Measurements from ENCODE around the gene TMEM59L.

Gene TMEM59L

DNA sequence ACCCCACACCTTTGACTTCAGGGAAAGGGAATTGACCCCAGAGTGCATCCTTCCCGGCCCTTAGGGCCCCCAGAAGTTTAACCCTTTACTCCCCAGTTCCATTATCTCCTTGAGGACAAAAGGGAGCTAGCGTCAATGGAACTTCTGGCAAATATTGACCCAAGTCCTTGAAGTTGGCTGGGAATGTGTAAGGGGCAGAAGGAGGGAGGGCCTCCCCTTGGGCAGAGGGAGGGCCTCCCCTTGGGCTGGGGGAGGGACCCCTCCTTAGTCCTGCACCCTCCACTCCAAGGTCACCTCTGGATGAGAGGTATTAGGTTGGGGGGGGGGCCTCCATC is 3.0 kb upstream of the TMEM59L start:
- no peak for DNase-seq

DNA sequence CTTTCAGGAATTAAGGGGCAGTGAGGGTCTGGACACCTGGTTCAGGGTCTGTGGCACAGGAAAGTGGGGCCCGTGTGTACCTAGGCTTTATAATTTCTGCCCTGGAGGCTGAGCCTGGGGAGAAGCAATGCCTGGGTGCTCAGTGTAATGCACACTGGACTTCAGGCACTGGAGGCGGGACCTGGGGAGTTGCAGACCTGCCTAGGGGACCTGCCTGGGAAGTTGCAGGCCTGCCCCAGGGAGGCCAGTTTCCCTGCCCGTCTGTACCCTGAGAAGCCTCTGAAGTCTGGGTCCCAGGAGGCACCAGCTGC is 2.5 kb upstream of the TMEM59L start:
- DNase-seq, result no peak

DNA sequence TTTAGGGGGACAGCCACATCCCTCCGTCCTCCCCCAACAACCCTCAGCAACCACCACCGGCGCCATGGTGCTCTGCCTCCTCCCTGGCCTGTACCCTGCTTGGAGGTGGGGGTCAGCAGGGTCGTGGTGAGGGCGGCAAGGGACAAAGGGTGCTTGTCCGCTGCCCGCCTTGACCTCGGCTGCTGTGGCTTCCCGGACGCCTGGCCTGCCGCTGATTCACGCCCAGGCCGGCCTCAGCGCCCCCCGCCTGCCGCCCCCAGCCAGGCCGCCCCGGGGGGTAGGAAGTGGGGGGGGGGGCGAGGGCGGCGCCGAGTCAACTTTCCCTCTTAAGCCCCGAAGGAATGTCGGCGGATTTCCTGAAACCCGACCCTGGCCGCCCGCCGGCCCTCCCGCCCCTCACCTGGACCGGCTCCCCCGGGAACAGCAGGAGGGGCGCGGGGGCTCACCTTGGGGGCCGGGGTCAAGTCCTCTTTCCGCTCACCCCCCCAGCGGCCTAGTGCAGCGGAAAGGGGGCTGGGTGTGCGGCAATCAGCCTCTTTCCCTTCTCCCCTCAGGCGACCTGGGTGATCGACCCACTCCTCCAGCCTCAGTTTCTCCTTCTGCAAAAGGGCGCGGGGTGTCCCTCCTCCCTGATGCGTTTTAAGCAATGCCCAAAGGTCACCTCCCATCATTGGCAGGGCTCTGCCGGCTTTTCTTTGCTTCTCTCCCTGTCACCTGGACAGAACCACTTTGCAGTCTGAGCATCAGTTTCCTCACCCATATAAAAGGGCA is 1.9 kb upstream of the TMEM59L start:
- DNase-seq, result no peak

DNA sequence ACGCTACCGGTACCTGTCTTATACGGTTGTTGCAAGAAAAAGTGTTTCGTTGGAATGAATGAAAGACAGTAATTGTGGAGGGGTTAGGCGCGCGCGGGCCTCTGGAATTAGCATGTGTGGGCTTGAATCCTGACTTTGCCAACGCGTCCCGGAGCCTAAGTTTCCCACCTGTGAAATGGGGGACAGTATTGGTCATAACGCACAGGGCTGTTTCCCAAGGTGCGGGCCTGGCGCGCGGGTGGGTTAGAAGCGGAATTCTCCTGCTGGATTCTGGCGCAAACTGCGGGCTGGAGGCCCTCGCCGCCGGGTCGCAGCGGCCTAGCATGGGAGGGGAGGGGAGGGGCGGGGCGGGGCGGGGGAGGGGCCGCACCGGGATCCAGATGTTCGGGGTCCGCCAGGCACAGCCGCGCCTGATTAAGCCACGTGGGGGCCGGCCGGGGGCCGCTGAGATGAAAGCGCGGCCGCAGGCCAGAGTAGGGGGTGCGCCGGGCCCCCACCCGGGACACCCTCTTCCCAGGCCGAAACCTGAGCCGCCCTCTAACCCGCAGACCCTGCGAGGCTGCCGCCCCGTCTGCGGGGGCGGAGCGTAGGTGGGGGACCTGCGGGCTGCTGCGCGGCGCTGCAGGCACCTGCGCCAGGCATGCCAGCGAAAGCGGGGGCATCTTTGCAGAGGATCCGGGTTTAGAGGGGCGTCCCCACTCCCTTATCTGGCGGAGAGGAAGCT is 1.2 kb upstream of the TMEM59L start:
- DNase-seq, result no peak

DNA sequence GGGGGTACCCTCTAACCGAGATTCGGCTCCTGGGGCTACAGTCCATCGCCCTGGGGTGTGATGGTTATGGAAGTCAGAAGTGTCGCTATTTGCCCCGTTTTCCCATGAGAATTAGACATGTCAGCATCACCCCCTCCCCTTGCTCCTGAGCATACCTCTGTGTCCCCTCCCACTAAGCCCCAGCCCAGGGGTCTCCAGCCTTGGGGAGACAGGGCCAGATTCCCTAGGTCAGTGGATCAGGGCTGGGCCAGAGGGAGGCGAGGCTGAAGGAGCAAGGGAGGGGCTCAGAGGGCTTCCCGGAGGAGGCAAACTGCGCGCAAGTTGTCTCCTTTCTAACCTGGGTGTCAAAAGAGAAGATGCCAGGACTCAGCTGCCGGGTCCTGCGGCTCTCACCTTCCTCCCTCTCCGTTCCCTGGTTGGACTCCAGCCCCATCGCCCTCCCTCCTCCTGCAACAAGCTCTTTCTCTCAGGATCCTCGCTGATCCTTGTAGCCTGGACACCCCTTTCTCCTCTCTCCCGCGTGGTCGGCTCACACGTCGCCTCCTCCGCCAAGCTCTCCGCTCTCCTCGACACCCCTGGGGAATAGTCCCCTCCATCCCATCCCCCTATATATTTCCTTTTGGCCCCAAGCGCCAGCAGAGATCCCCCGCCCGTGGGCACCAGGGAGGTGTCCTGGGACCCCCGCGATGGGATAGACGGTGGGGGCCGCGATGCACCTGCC is 459 bp upstream of the TMEM59L start:
- no peak for DNase-seq

DNA sequence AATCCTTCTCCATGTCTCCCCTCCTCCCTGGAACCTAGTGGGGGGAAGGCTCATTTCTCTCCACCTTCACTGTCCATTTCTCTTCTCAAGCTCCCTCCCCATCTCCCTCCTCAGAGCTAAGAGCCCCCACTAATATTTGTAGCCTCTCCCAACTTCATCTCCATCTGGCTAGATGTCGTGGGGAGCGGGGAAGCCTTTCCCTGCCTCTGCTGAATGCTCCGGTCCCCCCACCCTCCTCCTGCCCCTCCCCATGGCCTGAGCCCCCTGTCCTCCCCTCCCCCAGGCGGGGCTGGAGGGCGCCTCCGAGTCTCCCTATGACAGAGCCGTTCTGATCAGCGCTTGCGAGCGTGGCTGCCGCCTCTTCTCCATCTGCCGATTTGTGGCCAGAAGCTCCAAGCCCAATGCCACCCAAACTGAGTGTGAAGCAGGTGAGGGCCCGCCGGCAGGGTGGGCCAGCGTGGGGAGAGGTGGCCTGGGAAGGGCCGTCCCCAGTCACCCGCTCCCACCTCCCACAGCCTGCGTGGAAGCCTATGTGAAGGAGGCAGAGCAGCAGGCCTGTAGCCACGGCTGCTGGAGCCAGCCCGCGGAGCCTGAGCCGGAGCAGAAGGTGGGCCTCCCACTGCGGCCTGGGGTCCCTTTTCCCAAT is 1.0 kb downstream of the TMEM59L start:
- DNase-seq, result no peak

DNA sequence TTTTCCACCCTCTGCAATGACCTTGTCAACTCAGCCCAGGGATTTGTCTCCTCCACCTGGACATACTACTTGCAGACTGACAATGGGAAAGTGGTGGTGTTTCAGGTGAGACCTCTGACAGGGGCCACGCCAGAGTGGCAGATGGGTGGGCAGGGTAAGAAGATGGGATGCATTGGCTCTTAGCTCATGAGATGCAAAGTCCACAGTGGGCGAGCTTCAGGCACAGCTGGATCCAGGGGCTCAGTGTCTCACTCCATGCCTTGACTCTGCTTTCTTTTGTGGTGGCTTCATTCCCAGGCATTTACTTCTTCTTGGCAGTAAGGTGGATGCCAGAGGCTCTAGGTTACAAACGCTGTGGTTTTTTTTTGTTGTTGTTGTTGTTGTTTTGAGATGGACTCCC is 3.4 kb downstream of the TMEM59L start:
- no peak for DNase-seq

DNA sequence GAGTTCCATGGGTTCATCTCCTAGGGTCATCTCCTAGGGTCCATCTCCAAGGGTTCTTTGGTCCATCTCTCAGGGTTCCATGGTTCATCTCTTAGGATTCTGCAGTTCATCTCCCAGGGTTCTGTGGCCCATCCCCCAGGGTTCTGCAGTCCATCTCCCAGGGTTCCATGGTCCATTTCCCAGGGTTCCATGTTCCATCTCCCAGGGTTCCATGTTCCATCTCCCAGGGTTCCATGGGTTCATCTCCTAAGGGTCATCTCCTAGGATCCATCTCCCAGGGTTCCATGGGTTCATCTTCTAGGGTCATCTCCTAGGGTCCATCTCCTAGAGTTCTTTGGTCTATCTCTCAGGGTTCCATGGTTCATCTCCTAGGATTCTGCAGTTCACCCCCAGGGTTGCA is 4.9 kb downstream of the TMEM59L start:
- DNase-seq, result no peak

DNA sequence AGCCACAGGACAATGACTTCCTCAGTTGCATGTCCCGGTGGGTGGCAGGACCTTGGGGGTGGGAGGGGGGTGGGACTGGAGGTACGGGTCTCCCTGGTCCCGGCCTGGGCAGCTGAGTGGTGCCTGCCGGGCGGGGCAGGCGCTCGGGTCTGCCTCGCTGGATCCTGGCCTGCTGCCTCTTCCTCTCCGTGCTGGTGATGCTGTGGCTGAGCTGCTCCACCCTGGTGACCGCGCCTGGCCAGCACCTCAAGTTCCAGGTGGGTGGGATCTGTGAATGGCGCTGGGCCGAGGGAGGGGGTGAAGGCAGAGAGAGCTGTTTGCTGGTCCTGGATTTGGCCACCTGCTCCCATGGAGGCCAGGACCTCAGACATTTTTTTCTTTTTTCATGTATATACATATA is 5.6 kb downstream of the TMEM59L start:
- no peak for DNase-seq

DNA sequence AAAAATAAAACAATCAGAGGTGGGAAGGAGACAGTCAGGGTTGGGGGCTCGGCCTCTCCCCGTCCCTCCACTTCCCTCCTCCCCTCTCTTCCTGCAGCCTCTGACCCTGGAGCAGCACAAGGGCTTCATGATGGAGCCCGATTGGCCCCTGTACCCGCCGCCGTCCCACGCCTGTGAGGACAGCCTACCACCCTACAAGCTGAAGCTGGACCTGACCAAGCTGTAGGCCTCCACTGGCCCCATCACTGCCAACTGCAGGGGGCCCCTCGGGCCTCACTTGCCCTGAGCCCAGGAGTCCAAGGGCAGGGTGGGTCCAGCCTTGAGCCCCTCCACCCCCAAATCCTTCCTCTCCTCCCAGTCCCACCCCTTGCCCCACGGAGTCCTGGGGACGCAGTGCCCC is 7.6 kb downstream of the TMEM59L start:
- no peak for DNase-seq

DNA sequence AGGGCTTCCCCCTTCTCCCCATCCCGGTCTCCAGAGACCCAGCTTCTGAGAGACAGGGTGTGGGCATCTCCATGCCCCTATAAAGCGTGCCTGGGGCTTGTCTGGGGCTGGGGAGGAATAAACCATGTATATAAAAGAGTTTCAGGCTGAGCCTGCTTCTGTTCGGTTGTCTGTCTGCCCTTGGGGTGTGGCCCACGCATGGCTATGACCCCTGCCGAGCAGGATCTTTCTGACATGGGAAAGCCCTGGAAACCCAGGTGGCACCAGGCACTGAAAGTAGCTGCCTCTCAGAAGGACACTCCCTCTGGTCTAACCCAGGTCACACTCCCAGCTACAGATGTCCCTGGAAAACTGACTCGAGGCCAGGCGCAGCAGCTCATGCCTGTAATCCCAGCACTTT is 8.2 kb downstream of the TMEM59L start:
- no peak for DNase-seq

DNA sequence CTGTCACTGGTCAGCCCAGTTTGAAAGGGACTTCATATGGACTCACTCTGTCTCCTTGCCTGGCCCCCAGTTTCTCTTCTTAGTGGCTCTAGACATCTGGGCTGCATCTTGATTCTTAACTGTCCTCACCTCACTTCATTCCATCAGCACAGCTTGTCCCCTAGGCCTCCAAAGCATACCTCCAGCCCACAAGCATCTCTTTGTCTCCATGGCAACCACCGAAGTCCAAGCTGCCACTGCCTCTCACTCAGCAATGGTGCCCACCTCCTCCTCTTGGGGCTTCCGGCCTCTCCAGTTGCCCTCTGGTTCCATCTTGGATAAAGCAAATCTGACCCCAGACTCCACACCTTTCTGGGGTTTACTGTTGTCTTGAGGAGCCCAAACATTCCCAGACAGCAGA is 14.2 kb downstream of the TMEM59L start:
- DNase-seq, result no peak

DNA sequence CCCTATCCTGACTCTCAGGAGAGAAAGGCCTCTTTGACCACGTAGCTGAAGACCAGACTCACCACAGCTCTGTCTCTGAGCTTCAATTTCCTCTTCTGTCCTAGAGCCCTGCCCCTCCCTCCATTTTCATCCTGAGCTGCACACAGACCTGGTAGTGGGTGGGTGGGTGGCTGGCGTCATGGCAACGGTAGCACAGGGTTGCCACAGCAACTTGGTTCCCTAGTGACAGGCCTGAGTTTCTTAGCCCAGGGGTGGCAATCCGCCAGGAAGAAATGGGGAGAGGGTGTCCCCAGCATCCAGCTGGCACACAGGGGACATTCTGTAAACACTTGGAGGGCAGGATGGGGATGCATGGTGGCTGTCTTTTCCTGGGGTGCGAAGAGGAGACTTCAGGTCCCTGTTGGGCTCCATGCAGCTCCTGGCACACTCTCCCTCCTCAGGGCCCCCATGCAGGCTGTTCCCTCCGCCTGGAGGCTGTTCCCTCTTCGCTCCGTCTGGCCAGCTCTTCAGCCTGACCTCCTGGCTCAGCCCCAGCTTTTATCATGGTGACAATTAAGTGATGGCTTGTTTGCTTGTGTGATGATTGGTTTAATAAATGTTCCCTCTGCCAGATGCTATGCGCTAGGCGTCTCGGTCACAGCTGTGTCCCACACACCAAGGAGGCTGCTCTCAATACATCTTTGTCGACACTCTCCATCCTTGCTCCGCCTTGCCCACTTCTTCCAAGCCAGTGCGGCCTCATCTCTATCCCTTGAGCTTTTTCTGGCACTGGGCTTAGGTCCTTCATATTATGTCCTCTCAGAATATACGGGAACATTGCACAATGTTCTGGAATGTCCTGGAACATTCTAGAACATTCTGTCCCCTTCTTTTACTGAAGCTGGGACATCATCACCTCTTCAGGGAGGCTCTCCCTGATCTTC is 16.8 kb downstream of the TMEM59L start:
- DNase-seq, result no peak

DNA sequence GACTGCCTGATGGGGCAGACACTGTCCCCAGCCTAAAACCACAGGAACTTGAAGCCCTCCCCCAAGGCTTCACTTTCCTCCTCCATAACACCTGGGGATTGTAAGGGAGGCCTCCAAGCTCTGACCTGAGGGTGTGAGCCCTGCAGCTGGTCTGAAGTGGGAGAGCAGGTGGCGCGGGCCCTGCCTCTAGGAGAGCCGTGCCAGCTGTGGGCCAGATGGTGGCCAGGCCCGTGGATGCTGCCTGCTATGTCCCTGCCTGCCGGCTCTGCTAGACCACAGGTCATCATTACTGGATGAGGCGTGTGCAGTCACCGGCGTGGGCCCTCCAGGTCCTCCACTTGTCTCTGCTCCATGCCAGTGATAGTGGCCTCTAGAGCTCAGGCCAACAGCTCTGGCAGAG is 20.7 kb downstream of the TMEM59L start:
- DNase-seq, result no peak

DNA sequence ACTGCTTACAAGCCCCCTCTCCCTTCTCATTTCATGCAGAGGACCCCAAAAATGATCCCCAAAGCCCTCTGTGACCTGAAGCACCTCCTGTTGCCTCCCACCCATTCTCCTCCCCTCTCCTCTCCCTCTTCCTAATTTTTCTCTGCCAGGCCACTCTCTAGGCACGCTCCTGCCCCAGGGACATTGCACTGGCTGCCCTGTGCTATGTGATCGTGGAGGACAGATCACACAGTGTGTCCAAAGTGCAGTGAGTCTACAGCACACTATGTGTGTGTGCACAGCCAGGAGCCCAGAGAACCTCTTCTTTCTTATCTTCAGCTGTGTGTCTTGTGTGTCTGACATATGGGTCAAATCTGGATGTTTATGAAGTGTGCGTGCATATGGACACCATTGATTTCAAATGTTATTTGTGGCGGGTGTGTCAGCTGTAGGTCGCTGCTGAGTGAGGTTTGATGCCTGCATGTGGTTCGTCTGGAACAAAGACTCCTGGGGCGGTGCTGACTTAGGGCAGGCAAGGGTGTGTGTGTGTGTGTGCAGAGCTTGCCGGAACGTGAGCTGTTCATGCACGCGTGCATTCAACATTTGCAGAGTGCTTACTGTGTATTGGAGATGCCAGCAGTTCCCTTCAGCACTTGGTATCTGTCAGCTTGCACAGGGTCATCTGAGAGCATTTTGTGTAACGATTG is 22.1 kb downstream of the TMEM59L start:
- no peak for DNase-seq

DNA sequence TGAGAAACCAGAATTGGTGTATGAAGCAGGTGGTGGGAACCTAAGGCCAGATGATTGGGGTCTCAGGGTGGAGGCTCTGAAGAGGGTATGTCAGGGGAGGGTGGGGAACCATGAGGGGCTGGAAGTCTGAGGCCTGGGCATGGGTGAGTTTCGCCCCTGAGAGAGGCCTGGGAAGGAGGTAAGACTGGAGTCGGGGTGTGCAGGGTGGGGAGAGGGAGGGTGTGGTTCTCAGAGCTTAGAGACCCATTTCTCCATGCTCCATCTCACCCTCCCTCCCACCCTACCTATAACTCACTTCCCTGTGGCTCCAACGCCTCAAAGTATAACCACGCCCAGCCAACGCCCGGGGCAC is 23.1 kb downstream of the TMEM59L start:
- no peak for DNase-seq

DNA sequence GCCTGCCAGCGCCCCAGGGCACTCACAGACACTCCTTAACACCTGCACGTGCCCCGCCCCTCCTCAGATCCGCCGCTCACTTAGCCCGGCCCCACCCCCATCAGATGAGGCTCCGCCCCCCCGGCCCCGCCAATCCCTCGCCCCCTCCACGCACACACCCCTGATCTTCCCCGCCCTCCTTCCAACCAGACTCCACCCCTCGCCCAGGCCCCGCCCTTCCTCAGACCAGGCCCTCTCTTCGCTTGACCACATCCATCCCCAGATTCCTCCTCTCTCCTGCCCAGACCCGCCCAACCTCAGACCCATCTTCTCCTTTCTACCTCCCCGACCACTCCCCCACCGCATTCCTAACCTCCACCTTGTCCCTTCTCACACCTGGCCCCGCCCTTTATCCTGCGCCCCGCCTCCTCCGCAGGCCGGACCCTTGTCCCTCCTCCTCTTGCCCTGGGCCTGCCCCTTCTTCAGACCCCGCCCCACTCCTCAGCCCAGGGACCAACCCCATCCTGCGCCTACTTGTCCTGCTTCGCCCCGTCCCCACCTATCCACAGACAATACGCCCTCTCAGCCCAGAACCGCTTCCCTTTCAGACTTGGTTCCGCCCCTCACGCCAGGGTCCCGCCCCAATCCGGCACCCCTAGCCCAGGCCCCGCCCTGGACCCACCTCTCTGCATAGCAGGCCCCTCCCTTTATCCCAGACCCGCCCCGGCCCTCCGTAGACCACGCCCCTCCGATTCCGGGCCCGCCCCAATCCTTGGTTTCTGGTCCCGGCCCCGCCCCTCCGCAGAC is 23.7 kb downstream of the TMEM59L start:
- peak; percentile 99 for DNase-seq

DNA sequence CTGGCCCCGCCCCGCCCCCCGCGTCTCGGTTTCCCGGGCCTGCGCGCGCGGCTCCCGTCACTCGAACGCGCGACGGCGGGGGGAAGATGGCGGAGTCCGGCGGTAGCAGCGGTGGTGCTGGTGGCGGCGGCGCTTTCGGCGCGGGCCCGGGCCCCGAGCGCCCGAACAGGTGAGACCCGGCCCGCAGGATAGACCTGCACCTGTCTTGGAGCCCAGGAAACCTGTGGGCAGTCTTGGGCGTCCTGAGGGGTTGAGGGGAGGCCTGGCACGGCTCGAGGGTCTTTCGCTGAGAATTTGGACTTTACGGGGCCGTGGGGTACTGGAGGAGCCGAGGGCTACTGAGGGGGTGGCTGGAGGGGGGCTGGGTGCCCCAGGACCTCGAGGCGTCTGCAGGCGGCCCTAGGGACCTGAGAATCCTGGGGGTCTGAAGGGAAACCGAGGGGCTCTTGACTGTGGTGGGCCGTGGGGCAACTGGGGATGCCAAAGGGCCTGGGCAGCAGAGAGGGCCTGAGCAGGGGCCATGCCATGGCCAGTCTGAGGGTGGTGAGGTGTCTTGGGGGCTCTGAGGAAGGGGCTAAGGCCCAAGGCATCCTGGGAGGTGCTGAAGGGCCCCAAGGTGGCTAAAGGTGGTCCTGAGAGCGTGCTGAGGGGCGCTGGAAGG is 24.4 kb downstream of the TMEM59L start, which contains the start of gene KLHL26:
Gene KLHL26 (plus strand): TSS at position 60 of the 661 bp plus-strand sequence. CDS start 27 bp downstream, at position 87.
- DNase-seq, result no peak

DNA sequence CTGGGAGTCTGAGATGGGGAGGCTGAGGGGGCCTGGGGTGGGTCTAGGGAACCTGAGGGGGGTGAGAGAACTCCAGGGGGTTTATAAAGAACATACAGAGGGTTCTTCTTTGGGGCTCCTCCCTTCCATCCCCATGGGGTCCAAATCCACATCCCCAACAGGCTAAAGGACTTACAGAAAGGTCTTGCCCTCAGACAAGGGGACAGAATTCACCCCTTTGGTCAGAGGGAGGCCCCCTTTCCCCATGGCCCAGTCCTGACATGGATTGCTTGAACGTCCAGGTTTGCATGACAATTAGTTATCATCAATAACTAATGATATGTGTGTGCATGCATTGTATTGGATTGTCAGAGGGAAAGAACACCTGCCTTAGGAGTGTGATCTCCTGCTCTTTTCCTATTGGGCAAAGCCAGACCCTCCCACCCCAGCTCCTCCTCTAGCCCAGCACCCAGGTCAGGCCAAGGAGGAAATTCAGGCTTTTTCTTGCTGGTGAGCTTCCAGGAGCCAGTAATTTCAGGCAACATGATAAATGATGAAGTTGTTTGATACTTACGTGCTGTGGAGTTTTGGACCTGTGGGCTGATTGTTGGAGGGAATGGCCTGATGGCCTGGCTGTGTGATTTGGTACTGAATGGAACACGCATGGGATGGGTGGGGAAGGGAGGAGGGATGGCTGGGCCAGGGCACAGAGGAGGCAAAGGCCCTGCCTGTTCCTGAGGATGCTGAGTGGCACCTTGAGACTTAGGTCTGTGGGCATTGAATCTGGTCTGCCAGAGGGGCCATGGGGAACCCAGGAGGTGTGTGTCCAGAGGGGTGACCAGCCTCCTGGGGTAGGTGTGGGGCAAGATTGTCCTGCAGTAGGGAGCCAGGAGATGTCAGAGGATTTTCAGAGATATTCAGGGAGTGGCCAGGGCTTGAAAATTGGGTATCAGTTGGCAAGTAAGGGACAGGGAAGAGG is 25.3 kb downstream of the TMEM59L start:
- no peak for DNase-seq

Measured in activated gamma-delta T cell treated with Interleukin-2 at 50 U/mL for 16 hours (primary cell).